ENCODE data around the gene ACTL8.

- TF ChIP-seq, protein P1, sequence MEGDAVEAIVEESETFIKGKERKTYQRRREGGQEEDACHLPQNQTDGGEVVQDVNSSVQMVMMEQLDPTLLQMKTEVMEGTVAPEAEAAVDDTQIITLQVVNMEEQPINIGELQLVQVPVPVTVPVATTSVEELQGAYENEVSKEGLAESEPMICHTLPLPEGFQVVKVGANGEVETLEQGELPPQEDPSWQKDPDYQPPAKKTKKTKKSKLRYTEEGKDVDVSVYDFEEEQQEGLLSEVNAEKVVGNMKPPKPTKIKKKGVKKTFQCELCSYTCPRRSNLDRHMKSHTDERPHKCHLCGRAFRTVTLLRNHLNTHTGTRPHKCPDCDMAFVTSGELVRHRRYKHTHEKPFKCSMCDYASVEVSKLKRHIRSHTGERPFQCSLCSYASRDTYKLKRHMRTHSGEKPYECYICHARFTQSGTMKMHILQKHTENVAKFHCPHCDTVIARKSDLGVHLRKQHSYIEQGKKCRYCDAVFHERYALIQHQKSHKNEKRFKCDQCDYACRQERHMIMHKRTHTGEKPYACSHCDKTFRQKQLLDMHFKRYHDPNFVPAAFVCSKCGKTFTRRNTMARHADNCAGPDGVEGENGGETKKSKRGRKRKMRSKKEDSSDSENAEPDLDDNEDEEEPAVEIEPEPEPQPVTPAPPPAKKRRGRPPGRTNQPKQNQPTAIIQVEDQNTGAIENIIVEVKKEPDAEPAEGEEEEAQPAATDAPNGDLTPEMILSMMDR (IDR thresholded peaks at IDR 0.05; ENCODE audit: low read depth, low read length, poor library complexity, severe bottlenecking): no peak
- TF ChIP-seq EZH2phosphoT487 (IDR thresholded peaks at IDR 0.05; ENCODE audit: borderline replicate concordance, low read length): no peak
Measured at GRCh38 chr1:17762313-17762712, 7.2 kb downstream of the ACTL8 start.
